GM23338 (cell line): ENCODE measurements around the gene PRDM7. TPM values are rescaled to one million over a fixed set of nuclear protein-coding genes. Genes with fewer than 3 reads are reported as not detected.
"Not testable (repeated sequence)": the region's sequence is repeated elsewhere in the genome, so short reads cannot be mapped to it uniquely, and the experiment has no call there.

Experiments
- ATAC-seq: fragments of 200-7000 bp; cut with Tn5 transposase; 3 replicates; pipeline ENCODE4 v1.9.1; 2020
- DNase-seq: peaks from one replicate; pipeline ENCODE4 v3.0.0-alpha.2; 2015; ENCODE audit warnings: low spot score
- H2AFZ ChIP-seq: fragments of 200-600 bp; sonication (generic); 2 replicates; pipeline ENCODE4 v1.8.0; 2016; ENCODE audit warnings: antibody characterized with exemption, mild to moderate bottlenecking, moderate library complexity
- H3F3A ChIP-seq: fragments of 200-600 bp; sonication (generic); replicated peaks from 2 replicates; pipeline ENCODE4 v1.8.0; 2017; ENCODE audit warnings: antibody characterized with exemption, mixed run types, low read depth
- H3K27ac ChIP-seq: fragments of 200-600 bp; sonication (generic); 2 replicates; pipeline ENCODE4 v1.6.1; 2016; ENCODE audit warnings: low read depth
- H3K27me3 ChIP-seq: fragments of 200-600 bp; sonication (generic); 2 replicates; pipeline ENCODE4 v1.8.0; 2016; ENCODE audit warnings: mild to moderate bottlenecking, mixed run types, moderate library complexity; ENCODE audit not compliant: insufficient read depth
- H3K36me3 ChIP-seq: fragments of 200-600 bp; sonication (generic); 2 replicates; pipeline ENCODE4 v1.8.0; 2016; ENCODE audit warnings: mild to moderate bottlenecking; ENCODE audit not compliant: insufficient read depth
- H3K4me1 ChIP-seq: fragments of 200-600 bp; sonication (generic); 2 replicates; pipeline ENCODE4 v1.8.0; 2016; ENCODE audit warnings: mild to moderate bottlenecking, moderate library complexity; ENCODE audit not compliant: insufficient read depth
- H3K4me2 ChIP-seq: fragments of 200-600 bp; sonication (generic); 2 replicates; pipeline ENCODE4 v1.7.1; 2017; ENCODE audit warnings: mixed run types
- H3K4me3 ChIP-seq: fragments of 200-600 bp; sonication (generic); 2 replicates; pipeline ENCODE4 v1.6.1; 2016; ENCODE audit warnings: mixed run types
- H3K79me2 ChIP-seq: fragments of 200-600 bp; sonication (generic); replicated peaks from 2 replicates; pipeline ENCODE4 v1.8.0; 2017; ENCODE audit warnings: mild to moderate bottlenecking; ENCODE audit not compliant: insufficient read depth
- H3K9me2 ChIP-seq: fragments of 200-600 bp; sonication (generic); 2 replicates; pipeline ENCODE4 v1.8.0; 2017; ENCODE audit not compliant: insufficient read depth
- H4K20me1 ChIP-seq: fragments of 200-600 bp; sonication (generic); replicated peaks from 2 replicates; pipeline ENCODE4 v1.8.0; 2017; ENCODE audit warnings: mild to moderate bottlenecking; ENCODE audit not compliant: insufficient read depth
- H3K27ac Mint-ChIP-seq: 2 replicates; pipeline ENCODE4 v1.8.0; 2020; ENCODE audit warnings: inconsistent platforms, mild to moderate bottlenecking, moderate library complexity, mixed read lengths
- H3K27me3 Mint-ChIP-seq: 3 replicates; pipeline ENCODE4 v1.8.0; 2022; ENCODE audit warnings: low read depth, mild to moderate bottlenecking, moderate library complexity, mixed read lengths, inconsistent platforms; ENCODE audit not compliant: insufficient read depth, poor library complexity
- H3K36me3 Mint-ChIP-seq: 3 replicates; pipeline ENCODE4 v1.8.0; 2021; ENCODE audit warnings: low read depth, mild to moderate bottlenecking, inconsistent platforms, moderate library complexity, mixed read lengths
- H3K4me1 Mint-ChIP-seq: 3 replicates; pipeline ENCODE4 v1.8.0; 2020; ENCODE audit warnings: mild to moderate bottlenecking, inconsistent platforms, mixed read lengths
- H3K4me3 Mint-ChIP-seq: 3 replicates; pipeline ENCODE4 v1.8.0; 2021; ENCODE audit warnings: moderate library complexity, mild to moderate bottlenecking, inconsistent platforms, mixed read lengths
- H3K9me3 Mint-ChIP-seq: 3 replicates; pipeline ENCODE4 v1.8.0; 2020; ENCODE audit warnings: moderate library complexity, mild to moderate bottlenecking, inconsistent platforms, mixed read lengths
- EZH2 ChIP-seq: fragments of 200-600 bp; sonication (generic); IDR thresholded peaks from one replicate; pipeline ENCODE4 v1.8.0; 2017; ENCODE audit warnings: antibody characterized with exemption, mild to moderate bottlenecking, low read depth; ENCODE audit not compliant: unreplicated experiment
- EZH2phosphoT487 ChIP-seq: fragments of 200-600 bp; sonication (generic); IDR thresholded peaks from one replicate; pipeline ENCODE4 v1.8.1; 2018; ENCODE audit warnings: antibody characterized with exemption; ENCODE audit not compliant: unreplicated experiment
- JUNB ChIP-seq: IDR thresholded peaks from one replicate; pipeline ENCODE4 v1.6.1; 2016; ENCODE audit warnings: antibody characterized with exemption; ENCODE audit not compliant: unreplicated experiment
- POLR2AphosphoS5 ChIP-seq: IDR thresholded peaks from 2 replicates; pipeline ENCODE4 v1.6.1; 2016; ENCODE audit warnings: antibody characterized with exemption, low read depth
- STAT1 ChIP-seq: IDR thresholded peaks from one replicate; pipeline ENCODE4 v1.6.1; 2016; ENCODE audit warnings: antibody characterized with exemption; ENCODE audit not compliant: unreplicated experiment
- ZNF114 ChIP-seq: fragments of 250-450 bp; sonication (Bioruptor Pico); IDR thresholded peaks from 2 replicates; pipeline ENCODE4 v1.5.0; 2020; ENCODE audit warnings: mild to moderate bottlenecking, moderate library complexity
- ZNF331 ChIP-seq: fragments of 250-450 bp; sonication (Bioruptor Pico); IDR thresholded peaks from 2 replicates; pipeline ENCODE4 v1.5.0; 2020; ENCODE audit warnings: low read depth, mild to moderate bottlenecking, moderate library complexity
- polyA plus RNA-seq: library from polyadenylated mRNA; unstranded; fragments of >200 nt; fragmentation: Nextera tagmentation; extraction: Ambion mirVana; gene quantifications from 2 replicates; pipeline ENCODE4 v1.2.1, GENCODE V29; 2016
- total RNA-seq: library from RNA; depleted of rRNA; stranded (reverse); fragments of >200 nt; shearing (Covaris generic); gene quantifications from 2 replicates; pipeline ENCODE4 v1.2.3, GENCODE V29; 2014
- TF ChIP-seq, protein P1 (sequence below): fragments of 250-450 bp; sonication (Bioruptor Pico); IDR thresholded peaks from 2 replicates; pipeline ENCODE4 v1.5.0; 2020; ENCODE audit warnings: mild to moderate bottlenecking, moderate library complexity
- TF ChIP-seq, protein P2 (sequence below): IDR thresholded peaks from 2 replicates; pipeline ENCODE4 v1.6.1; 2016; ENCODE audit warnings: antibody characterized with exemption

The PRDM7 gene
- total and polyA plus RNA-seq, 2 experiments from 2014 or later = 0.08 TPM; not detected in 1

GRCh38 chr16:90057738-90058173, 19.4 kb downstream of the PRDM7 start:
- no peak overlapping the region for H3K27ac ChIP-seq
- no peak overlapping the region for H3K4me3 Mint-ChIP-seq
- H3K36me3 ChIP-seq = no peaks in the 10 kb centered on the region; the same call in 1 of the 2 replicates
- DNase-seq (no peak), ATAC-seq (no peak)
- no peak overlapping the region for H2AFZ ChIP-seq
- peaks cover 8% of the 10 kb centered on the region for H3K27me3 Mint-ChIP-seq
- peaks cover 7% of the 10 kb centered on the region; the same call in 1 of the 2 replicates for H3K9me2 ChIP-seq
- H3K4me2 ChIP-seq = no peak overlapping the region
- TF ChIP-seq EZH2phosphoT487 = no peak
- no peak for TF ChIP-seq STAT1
- TF ChIP-seq ZNF331 (CRISPR knock-in tag) = no peak
- peaks cover 3% of the 10 kb centered on the region; the same call in 1 of the 3 replicates for H3K4me1 Mint-ChIP-seq
- no peaks in the 10 kb centered on the region for H3F3A ChIP-seq
- no peaks in the 10 kb centered on the region for H3K27me3 ChIP-seq
- peaks cover 45% of the 10 kb centered on the region for H3K9me3 Mint-ChIP-seq
- no peaks in the 10 kb centered on the region for H4K20me1 ChIP-seq
- no peak overlapping the region for H3K27ac Mint-ChIP-seq
- peaks cover 18% of the 10 kb centered on the region for H3K36me3 Mint-ChIP-seq
- no peak overlapping the region for H3K4me3 ChIP-seq
- no peaks in the 10 kb centered on the region for H3K4me1 ChIP-seq
- no peaks in the 10 kb centered on the region for H3K79me2 ChIP-seq

GRCh38 chr16:90056521-90056920, 20.6 kb downstream of the PRDM7 start:
- H3K4me3 ChIP-seq, H3K4me2 ChIP-seq, H3K27me3 Mint-ChIP-seq, H3K27me3 ChIP-seq, H3K36me3 ChIP-seq, ATAC-seq, H3K79me2 ChIP-seq, H3K27ac Mint-ChIP-seq, DNase-seq, H3K4me1 Mint-ChIP-seq, H3K27ac ChIP-seq, H3F3A ChIP-seq, H4K20me1 ChIP-seq, H3K9me2 ChIP-seq, H3K4me1 ChIP-seq, H3K4me3 Mint-ChIP-seq, H2AFZ ChIP-seq: not testable (repeated sequence)
- peaks cover 51% of the 10 kb centered on the region for H3K9me3 Mint-ChIP-seq
- peaks cover 18% of the 10 kb centered on the region for H3K36me3 Mint-ChIP-seq

DNA sequence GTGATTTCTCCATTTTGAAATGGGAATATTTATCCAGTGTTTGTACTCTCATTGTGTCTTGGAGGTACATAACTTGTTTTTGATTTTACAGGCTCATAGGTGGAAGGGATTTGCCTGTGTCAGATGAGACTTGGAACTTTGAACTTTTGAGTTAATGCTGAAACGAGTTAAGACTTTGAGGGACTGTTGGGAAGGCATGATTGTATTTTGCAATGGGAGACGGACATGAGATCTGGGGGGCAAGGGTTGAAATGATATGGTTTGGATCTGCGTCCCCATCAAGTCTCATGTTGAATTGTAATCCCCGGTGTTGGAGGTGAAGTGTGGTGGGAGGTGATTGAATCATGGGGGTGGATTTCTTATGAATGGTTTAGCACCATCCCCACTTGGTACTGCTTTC, 21.8 kb downstream of the PRDM7 start:
- Histone ChIP-seq H3K4me3 (no peak overlapping the region), H3K36me3 (no peaks in the 10 kb centered on the region; the same call in 1 of the 2 replicates), H3K27ac (no peak overlapping the region), H4K20me1 (no peaks in the 10 kb centered on the region), H3K9me2 (peaks cover 7% of the 10 kb centered on the region; the same call in 1 of the 2 replicates), H3K27me3 (no peaks in the 10 kb centered on the region), H2AFZ (no peak overlapping the region), H3K4me1 (no peaks in the 10 kb centered on the region), H3K4me2 (no peak overlapping the region), H3K79me2 (no peaks in the 10 kb centered on the region), H3F3A (no peaks in the 10 kb centered on the region)
- no peak for DNase-seq
- H3K27ac Mint-ChIP-seq = no peak overlapping the region
- peaks cover 52% of the 10 kb centered on the region for H3K9me3 Mint-ChIP-seq
- no peak overlapping the region; the same call in 2 of the 3 replicates for H3K4me3 Mint-ChIP-seq
- H3K4me1 Mint-ChIP-seq = peaks cover 2% of the 10 kb centered on the region; the same call in 1 of the 3 replicates
- H3K27me3 Mint-ChIP-seq = peaks cover 8% of the 10 kb centered on the region
- peaks cover 18% of the 10 kb centered on the region for H3K36me3 Mint-ChIP-seq
- no peak for ATAC-seq
- TF ChIP-seq POLR2AphosphoS5 (no peak), EZH2 (no peak), ZNF114 (no peak), JUNB (no peak), STAT1 (no peak), EZH2phosphoT487 (no peak)
- TF ChIP-seq, protein P1, sequence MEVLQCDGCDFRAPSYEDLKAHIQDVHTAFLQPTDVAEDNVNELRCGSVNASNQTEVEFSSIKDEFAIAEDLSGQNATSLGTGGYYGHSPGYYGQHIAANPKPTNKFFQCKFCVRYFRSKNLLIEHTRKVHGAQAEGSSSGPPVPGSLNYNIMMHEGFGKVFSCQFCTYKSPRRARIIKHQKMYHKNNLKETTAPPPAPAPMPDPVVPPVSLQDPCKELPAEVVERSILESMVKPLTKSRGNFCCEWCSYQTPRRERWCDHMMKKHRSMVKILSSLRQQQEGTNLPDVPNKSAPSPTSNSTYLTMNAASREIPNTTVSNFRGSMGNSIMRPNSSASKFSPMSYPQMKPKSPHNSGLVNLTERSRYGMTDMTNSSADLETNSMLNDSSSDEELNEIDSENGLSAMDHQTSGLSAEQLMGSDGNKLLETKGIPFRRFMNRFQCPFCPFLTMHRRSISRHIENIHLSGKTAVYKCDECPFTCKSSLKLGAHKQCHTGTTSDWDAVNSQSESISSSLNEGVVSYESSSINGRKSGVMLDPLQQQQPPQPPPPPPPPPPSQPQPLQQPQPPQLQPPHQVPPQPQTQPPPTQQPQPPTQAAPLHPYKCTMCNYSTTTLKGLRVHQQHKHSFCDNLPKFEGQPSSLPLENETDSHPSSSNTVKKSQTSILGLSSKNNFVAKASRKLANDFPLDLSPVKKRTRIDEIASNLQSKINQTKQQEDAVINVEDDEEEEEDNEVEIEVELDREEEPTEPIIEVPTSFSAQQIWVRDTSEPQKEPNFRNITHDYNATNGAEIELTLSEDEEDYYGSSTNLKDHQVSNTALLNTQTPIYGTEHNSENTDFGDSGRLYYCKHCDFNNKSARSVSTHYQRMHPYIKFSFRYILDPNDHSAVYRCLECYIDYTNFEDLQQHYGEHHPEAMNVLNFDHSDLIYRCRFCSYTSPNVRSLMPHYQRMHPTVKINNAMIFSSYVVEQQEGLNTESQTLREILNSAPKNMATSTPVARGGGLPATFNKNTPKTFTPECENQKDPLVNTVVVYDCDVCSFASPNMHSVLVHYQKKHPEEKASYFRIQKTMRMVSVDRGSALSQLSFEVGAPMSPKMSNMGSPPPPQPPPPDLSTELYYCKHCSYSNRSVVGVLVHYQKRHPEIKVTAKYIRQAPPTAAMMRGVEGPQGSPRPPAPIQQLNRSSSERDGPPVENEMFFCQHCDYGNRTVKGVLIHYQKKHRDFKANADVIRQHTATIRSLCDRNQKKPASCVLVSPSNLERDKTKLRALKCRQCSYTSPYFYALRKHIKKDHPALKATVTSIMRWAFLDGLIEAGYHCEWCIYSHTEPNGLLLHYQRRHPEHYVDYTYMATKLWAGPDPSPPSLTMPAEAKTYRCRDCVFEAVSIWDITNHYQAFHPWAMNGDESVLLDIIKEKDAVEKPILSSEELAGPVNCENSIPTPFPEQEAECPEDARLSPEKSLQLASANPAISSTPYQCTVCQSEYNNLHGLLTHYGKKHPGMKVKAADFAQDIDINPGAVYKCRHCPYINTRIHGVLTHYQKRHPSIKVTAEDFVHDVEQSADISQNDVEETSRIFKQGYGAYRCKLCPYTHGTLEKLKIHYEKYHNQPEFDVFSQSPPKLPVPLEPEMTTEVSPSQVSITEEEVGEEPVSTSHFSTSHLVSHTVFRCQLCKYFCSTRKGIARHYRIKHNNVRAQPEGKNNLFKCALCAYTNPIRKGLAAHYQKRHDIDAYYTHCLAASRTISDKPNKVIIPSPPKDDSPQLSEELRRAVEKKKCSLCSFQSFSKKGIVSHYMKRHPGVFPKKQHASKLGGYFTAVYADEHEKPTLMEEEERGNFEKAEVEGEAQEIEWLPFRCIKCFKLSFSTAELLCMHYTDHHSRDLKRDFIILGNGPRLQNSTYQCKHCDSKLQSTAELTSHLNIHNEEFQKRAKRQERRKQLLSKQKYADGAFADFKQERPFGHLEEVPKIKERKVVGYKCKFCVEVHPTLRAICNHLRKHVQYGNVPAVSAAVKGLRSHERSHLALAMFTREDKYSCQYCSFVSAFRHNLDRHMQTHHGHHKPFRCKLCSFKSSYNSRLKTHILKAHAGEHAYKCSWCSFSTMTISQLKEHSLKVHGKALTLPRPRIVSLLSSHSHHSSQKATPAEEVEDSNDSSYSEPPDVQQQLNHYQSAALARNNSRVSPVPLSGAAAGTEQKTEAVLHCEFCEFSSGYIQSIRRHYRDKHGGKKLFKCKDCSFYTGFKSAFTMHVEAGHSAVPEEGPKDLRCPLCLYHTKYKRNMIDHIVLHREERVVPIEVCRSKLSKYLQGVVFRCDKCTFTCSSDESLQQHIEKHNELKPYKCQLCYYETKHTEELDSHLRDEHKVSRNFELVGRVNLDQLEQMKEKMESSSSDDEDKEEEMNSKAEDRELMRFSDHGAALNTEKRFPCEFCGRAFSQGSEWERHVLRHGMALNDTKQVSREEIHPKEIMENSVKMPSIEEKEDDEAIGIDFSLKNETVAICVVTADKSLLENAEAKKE (CRISPR knock-in tag) = no peak
- TF ChIP-seq, protein P2, sequence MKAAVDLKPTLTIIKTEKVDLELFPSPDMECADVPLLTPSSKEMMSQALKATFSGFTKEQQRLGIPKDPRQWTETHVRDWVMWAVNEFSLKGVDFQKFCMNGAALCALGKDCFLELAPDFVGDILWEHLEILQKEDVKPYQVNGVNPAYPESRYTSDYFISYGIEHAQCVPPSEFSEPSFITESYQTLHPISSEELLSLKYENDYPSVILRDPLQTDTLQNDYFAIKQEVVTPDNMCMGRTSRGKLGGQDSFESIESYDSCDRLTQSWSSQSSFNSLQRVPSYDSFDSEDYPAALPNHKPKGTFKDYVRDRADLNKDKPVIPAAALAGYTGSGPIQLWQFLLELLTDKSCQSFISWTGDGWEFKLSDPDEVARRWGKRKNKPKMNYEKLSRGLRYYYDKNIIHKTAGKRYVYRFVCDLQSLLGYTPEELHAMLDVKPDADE = no peak
